Keratinocyte (primary cell): ENCODE results near the gene ELOVL6. TPM values are rescaled to one million over a fixed set of nuclear protein-coding genes. Genes with fewer than 3 reads are reported as not detected.

Source experiments
- DNase-seq: peaks from one replicate; pipeline ENCODE4 v3.0.0-alpha.2; 2011; ENCODE audit warnings: low read depth, missing footprints, low spot score
- FAIRE-seq: peaks from 2 replicates; lab custom pipeline; 2011; peaks lifted over from hg19 to GRCh38; lab: Jason Lieb, UNC
- H2AFZ ChIP-seq: 2 replicates; pipeline ENCODE4 v1.6.0; 2012; ENCODE audit warnings: low read length, control low read depth, inconsistent platforms; ENCODE audit not compliant: control insufficient read depth
- H3K27ac ChIP-seq: 2 replicates; pipeline ENCODE4 v1.5.1; 2011; ENCODE audit warnings: low read length; ENCODE audit not compliant: control insufficient read depth, insufficient read depth
- H3K27me3 ChIP-seq: 3 replicates; pipeline ENCODE4 v1.6.0; 2011; ENCODE audit warnings: low read length; ENCODE audit not compliant: control insufficient read depth, insufficient read depth; ENCODE audit errors: extremely low read depth
- H3K36me3 ChIP-seq, 2 experiments: 2 replicates in 1 of 2; 3 replicates in 1 of 2; pipeline ENCODE4 v1.5.1; 2011; ENCODE audit warnings: low read length in 2 of 2, mild to moderate bottlenecking in 1 of 2; ENCODE audit not compliant: control insufficient read depth in 2 of 2, insufficient read depth in 2 of 2; ENCODE audit errors: extremely low read depth in 1 of 2
- H3K4me1 ChIP-seq: 3 replicates; pipeline ENCODE4 v1.5.1; 2011; ENCODE audit warnings: low read length; ENCODE audit not compliant: control insufficient read depth, insufficient read depth; ENCODE audit errors: extremely low read depth
- H3K4me2 ChIP-seq: 3 replicates; pipeline ENCODE4 v1.6.0; 2011; ENCODE audit warnings: low read depth, low read length; ENCODE audit not compliant: control insufficient read depth, insufficient read depth; ENCODE audit errors: extremely low read depth
- H3K4me3 ChIP-seq, 3 experiments: fragments of 200-600 bp in 1 of 3; sonication (generic) in 1 of 3; 2 replicates in 2 of 3; 3 replicates in 1 of 3; pipeline ENCODE4 v1.5.1; 2011 to 2016; ENCODE audit warnings: low read length in 3 of 3, mild to moderate bottlenecking in 3 of 3, control low read depth in 2 of 3, inconsistent platforms in 1 of 3, low read depth in 1 of 3, mixed read lengths in 1 of 3, mixed run types in 1 of 3, moderate library complexity in 1 of 3; ENCODE audit not compliant: control insufficient read depth in 2 of 3, insufficient read depth in 2 of 3; ENCODE audit errors: extremely low read depth in 1 of 3
- H3K79me2 ChIP-seq: 2 replicates; pipeline ENCODE4 v1.6.0; 2012; ENCODE audit warnings: low read length; ENCODE audit not compliant: control insufficient read depth, insufficient read depth
- H3K9ac ChIP-seq: 3 replicates; pipeline ENCODE4 v1.6.0; 2011; ENCODE audit warnings: low read length; ENCODE audit not compliant: control insufficient read depth, insufficient read depth; ENCODE audit errors: extremely low read depth
- H3K9me1 ChIP-seq: 3 replicates; pipeline ENCODE4 v1.6.0; 2011; ENCODE audit warnings: low read length; ENCODE audit not compliant: control insufficient read depth, insufficient read depth; ENCODE audit errors: extremely low read depth
- H3K9me3 ChIP-seq: 2 replicates; pipeline ENCODE4 v1.5.1; 2012; ENCODE audit warnings: low read depth, low read length; ENCODE audit not compliant: control insufficient read depth
- H4K20me1 ChIP-seq: 3 replicates; pipeline ENCODE4 v1.6.0; 2011; ENCODE audit warnings: low read length; ENCODE audit not compliant: control insufficient read depth, insufficient read depth; ENCODE audit errors: extremely low read depth
- CTCF ChIP-seq, 3 experiments: IDR thresholded peaks in 1 of 3; conservative IDR thresholded peaks in 1 of 3; optimal IDR thresholded peaks in 1 of 3; 2 replicates in 2 of 3; 3 replicates in 1 of 3; pipeline versions ENCODE3 to v1.5.1; 2011; ENCODE audit warnings: low read length in 3 of 3, mild to moderate bottlenecking in 3 of 3, moderate library complexity in 2 of 3, control low read depth in 1 of 3, inconsistent platforms in 1 of 3; ENCODE audit not compliant: insufficient read depth in 2 of 3; ENCODE audit errors: extremely low read depth in 1 of 3
- EZH2 ChIP-seq: IDR thresholded peaks from one replicate; pipeline ENCODE4 v1.6.1; 2012; ENCODE audit warnings: inconsistent platforms, mild to moderate bottlenecking, low read length, moderate library complexity
- dilution Hi-C: fragments of 300-500 bp; cut with MboI; formaldehyde crosslinking; loops from one replicate; pipeline ENCODE4 v1.7.0; 2020; ENCODE audit warnings: low sequenced_read_pairs; ENCODE audit not compliant: extremely low pct_ligation_motif_present
- polyA plus RNA-seq, 5 experiments: library from polyadenylated mRNA; depleted of rRNA in 3 of 5; stranded (reverse) in 3 of 5; stranded (forward) in 1 of 5; unstranded in 1 of 5; fragments of >200 nt; gene quantifications; 1 replicate in 1 of 5; 2 replicates in 3 of 5; 3 replicates in 1 of 5; pipeline versions ENCODE4 v1.2.1 to v1.2.3, GENCODE V29; 2011 to 2012; ENCODE audit warnings: missing spikeins in 2 of 5, low read depth in 1 of 5, low replicate concordance in 1 of 5

Gene ELOVL6
- polyA plus RNA-seq, 1 donor (not counting 4 experiments of a cell fraction or from before 2014, with no cell fraction given): 65.9 TPM

DNA sequence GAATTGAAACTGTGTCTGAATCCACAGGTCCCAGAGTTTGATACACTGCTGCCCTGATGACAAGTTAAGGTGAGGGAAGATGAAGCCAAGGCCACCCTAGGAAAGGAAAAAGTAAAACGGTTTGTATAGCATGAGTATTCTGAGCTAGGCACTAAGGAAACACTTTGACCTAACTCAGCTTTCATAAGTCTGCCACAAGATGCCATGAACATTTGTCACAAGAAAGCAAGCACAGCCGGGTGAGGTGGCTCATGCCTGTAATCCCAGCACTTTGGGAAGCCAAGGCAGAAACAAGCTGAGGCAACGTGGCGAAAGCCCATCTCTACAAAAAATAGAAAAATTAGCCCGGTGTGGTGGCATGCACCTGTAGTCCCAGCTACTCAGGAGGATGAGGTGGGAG lies 34.2 kb downstream of the ELOVL6 start:
- no peak for FAIRE-seq
- no peaks in the 10 kb centered on the region for H3K9me1 ChIP-seq
- H3K4me2 ChIP-seq: peak overlapping the region; percentile 55
- no peaks in the 10 kb centered on the region for H3K27me3 ChIP-seq
- DNase-seq: no peak
- no peak overlapping the region for H2AFZ ChIP-seq
- H3K27ac ChIP-seq: peak overlapping the region; percentile 76
- H3K4me1 ChIP-seq: peaks cover 39% of the 10 kb centered on the region
- peak overlapping the region; percentile 10 for H3K9ac ChIP-seq
- no peaks in the 10 kb centered on the region for H3K9me3 ChIP-seq
- H4K20me1 ChIP-seq: no peaks in the 10 kb centered on the region
- H3K36me3 ChIP-seq: peaks cover 0 to 1% of the 10 kb centered on the region in 2 experiments
- dilution Hi-C loops: no loop called here
- no peak overlapping the region for H3K4me3 ChIP-seq
- H3K79me2 ChIP-seq: peaks cover 27% of the 10 kb centered on the region
- TF ChIP-seq EZH2: no peak
- TF ChIP-seq CTCF (optimal IDR thresholded peaks at IDR 0.05 in 1 of 3, IDR thresholded peaks at IDR 0.05 in 1 of 3, conservative IDR thresholded peaks at IDR 0.05 in 1 of 3; ENCODE audit: extremely low read depth in 1 of 3, insufficient read depth in 2 of 3, low read length in 3 of 3): no peak

DNA sequence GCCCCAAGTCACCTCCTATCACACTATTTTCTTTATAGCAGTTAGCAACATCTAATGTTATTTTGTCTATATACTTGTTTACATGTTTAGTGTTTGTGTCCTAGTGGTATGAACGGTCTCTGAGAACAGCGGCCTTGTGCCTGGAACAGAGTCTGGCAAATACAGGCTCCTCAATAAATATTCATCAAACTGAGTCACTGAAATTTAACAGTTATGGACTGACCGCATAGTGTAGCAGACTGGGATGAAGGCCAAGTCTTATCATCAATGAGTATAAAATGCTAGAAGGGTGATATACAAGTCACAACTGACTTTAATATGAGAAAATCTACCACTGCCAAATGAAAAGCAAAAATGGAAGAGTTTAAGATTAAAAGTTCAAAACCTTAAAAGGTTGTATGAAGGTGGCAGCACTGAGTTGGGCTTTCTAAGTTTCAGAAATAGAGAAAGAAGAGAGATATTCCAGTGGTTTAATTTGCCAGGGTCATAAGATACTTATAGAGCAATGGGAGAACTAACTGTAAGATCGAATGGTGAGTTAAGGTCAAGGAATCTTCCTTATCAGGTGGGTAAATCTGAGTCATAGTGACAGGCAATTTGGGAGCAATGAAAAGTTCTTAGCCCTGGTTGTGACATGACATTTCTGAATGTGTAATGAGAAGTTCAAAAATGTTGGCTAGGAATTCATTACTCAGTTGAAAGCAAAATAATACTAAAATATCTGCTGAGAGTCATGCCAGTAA lies 34.9 kb downstream of the ELOVL6 start:
- no peaks in the 10 kb centered on the region for H3K9me3 ChIP-seq
- H3K4me1 ChIP-seq: peaks cover 44% of the 10 kb centered on the region
- H3K4me2 ChIP-seq: peak overlapping the region; percentile 55
- H3K9me1 ChIP-seq: no peaks in the 10 kb centered on the region
- H3K27ac ChIP-seq: peak overlapping the region; percentile 76
- H4K20me1 ChIP-seq: no peaks in the 10 kb centered on the region
- TF ChIP-seq EZH2 (no peak), CTCF (optimal IDR thresholded peaks at IDR 0.05 in 1 of 3, IDR thresholded peaks at IDR 0.05 in 1 of 3, conservative IDR thresholded peaks at IDR 0.05 in 1 of 3; ENCODE audit: extremely low read depth in 1 of 3, insufficient read depth in 2 of 3, low read length in 3 of 3) (peak in 1 of 3 experiments; percentile 11)
- H2AFZ ChIP-seq: no peak overlapping the region
- H3K79me2 ChIP-seq: peaks cover 25% of the 10 kb centered on the region
- H3K27me3 ChIP-seq: no peaks in the 10 kb centered on the region
- peaks cover 0 to 1% of the 10 kb centered on the region in 2 experiments for H3K36me3 ChIP-seq
- DNase-seq (peak; percentile 56), FAIRE-seq (peak; percentile 53)
- H3K9ac ChIP-seq: no peak overlapping the region
- H3K4me3 ChIP-seq: no peak overlapping the region
- dilution Hi-C loops: no loop called here
